GM23338 (cell line): ENCODE data around the gene ITGAV.

Source experiments
- CREB1 ChIP-seq: fragments of 250-450 bp; sonication (Bioruptor Pico); IDR thresholded peaks from 2 replicates; pipeline ENCODE4 v1.5.0; 2020; ENCODE audit warnings: low read depth, mild to moderate bottlenecking, moderate library complexity
- CTCF ChIP-seq, 2 experiments: fragments of 200-600 bp in 1 of 2; sonication (generic) in 1 of 2; conservative IDR thresholded peaks; 2 replicates each; pipeline versions ENCODE4 v1.5.1 to v1.6.1; 2016 to 2017; ENCODE audit warnings: antibody characterized with exemption in 2 of 2, low read depth in 2 of 2, mild to moderate bottlenecking in 2 of 2, moderate library complexity in 1 of 2
- EZH2 ChIP-seq: fragments of 200-600 bp; sonication (generic); IDR thresholded peaks from one replicate; pipeline ENCODE4 v1.8.0; 2017; ENCODE audit warnings: antibody characterized with exemption, mild to moderate bottlenecking, low read depth; ENCODE audit not compliant: unreplicated experiment
- NANOG ChIP-seq: IDR thresholded peaks from 2 replicates; pipeline ENCODE4 v1.6.1; 2016; ENCODE audit warnings: antibody characterized with exemption, borderline replicate concordance
- POLR2AphosphoS5 ChIP-seq: IDR thresholded peaks from 2 replicates; pipeline ENCODE4 v1.6.1; 2016; ENCODE audit warnings: antibody characterized with exemption, low read depth
- STAT1 ChIP-seq: IDR thresholded peaks from one replicate; pipeline ENCODE4 v1.6.1; 2016; ENCODE audit warnings: antibody characterized with exemption; ENCODE audit not compliant: unreplicated experiment
- TF ChIP-seq, protein P1 (sequence below): IDR thresholded peaks from one replicate; pipeline ENCODE4 v1.6.1; 2018; ENCODE audit warnings: antibody characterized with exemption; ENCODE audit not compliant: unreplicated experiment

DNA sequence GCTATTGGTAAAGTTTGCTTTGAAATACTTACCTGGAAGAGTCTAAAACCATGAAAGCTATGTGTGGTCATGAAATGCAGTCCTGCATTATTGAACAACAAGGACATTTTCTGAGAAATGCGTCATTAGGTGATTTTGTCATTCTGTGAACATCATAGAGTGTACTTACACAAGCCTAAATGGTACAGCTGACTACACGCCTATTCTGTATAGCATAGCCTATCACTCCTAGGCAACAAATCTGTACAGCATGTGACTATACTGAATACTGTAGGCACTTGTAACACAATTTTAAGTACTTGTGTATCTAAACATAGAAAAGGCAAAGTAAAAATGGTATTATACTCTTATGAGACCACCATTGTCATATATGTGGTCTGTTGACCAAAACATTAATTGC is 112.2 kb downstream of the ITGAV start:
- TF ChIP-seq CTCF (conservative IDR thresholded peaks at IDR 0.05; ENCODE audit: low read depth in 2 of 2) (no peak), POLR2AphosphoS5 (no peak), EZH2 (no peak), CREB1 (CRISPR knock-in tag) (no peak), NANOG (no peak), STAT1 (no peak)
- TF ChIP-seq, protein P1, sequence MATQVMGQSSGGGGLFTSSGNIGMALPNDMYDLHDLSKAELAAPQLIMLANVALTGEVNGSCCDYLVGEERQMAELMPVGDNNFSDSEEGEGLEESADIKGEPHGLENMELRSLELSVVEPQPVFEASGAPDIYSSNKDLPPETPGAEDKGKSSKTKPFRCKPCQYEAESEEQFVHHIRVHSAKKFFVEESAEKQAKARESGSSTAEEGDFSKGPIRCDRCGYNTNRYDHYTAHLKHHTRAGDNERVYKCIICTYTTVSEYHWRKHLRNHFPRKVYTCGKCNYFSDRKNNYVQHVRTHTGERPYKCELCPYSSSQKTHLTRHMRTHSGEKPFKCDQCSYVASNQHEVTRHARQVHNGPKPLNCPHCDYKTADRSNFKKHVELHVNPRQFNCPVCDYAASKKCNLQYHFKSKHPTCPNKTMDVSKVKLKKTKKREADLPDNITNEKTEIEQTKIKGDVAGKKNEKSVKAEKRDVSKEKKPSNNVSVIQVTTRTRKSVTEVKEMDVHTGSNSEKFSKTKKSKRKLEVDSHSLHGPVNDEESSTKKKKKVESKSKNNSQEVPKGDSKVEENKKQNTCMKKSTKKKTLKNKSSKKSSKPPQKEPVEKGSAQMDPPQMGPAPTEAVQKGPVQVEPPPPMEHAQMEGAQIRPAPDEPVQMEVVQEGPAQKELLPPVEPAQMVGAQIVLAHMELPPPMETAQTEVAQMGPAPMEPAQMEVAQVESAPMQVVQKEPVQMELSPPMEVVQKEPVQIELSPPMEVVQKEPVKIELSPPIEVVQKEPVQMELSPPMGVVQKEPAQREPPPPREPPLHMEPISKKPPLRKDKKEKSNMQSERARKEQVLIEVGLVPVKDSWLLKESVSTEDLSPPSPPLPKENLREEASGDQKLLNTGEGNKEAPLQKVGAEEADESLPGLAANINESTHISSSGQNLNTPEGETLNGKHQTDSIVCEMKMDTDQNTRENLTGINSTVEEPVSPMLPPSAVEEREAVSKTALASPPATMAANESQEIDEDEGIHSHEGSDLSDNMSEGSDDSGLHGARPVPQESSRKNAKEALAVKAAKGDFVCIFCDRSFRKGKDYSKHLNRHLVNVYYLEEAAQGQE, result no peak
